IPS-18c (cell line): Measurements from ENCODE around the gene EYA4.

Experiments
- H3K4me3 ChIP-seq: 2 replicates; pipeline ENCODE4 v1.7.0; 2013; ENCODE audit warnings: low read depth, mild to moderate bottlenecking, low read length, moderate library complexity; ENCODE audit not compliant: insufficient read depth
- H3K9me3 ChIP-seq: one replicate; pipeline ENCODE4 v1.6.1; 2013; ENCODE audit warnings: mild to moderate bottlenecking, low read length, moderate library complexity; ENCODE audit not compliant: control insufficient read depth, insufficient read depth

The EYA4 gene

DNA sequence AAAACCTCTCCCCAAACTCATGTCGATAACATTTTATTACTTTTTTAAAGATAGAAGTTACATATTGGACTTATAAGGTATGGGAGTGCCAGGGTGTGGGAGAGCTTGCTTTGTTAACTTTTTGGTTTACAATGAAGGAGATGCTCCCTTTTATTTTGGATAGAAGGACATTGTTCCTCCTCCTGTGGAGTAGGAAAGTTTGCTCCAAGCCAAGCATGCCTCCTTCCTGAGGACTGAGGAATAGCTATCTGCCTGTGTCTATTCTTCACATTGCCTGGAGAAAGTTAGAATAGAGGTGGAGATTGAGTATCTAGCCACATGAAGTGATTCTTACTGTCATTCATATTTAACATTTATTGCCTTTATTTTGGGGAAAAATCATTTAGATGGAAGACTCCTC, 71.9 kb downstream of the EYA4 start:
- no peaks in the 10 kb centered on the region for H3K9me3 ChIP-seq
- H3K4me3 ChIP-seq = no peak overlapping the region

- H3K9me3 ChIP-seq = no peaks in the 10 kb centered on the region
- H3K4me3 ChIP-seq = no peak overlapping the region
Observed at GRCh38 chr6:133314947-133315346, 73.8 kb downstream of the EYA4 start.

GRCh38 chr6:133315811-133316210, 74.7 kb downstream of the EYA4 start:
- H3K4me3 ChIP-seq = no peak overlapping the region
- no peaks in the 10 kb centered on the region for H3K9me3 ChIP-seq

- Histone ChIP-seq H3K4me3 (no peak overlapping the region), H3K9me3 (no peaks in the 10 kb centered on the region)
Observed at GRCh38 chr6:133317704-133318103, 76.5 kb downstream of the EYA4 start.

DNA sequence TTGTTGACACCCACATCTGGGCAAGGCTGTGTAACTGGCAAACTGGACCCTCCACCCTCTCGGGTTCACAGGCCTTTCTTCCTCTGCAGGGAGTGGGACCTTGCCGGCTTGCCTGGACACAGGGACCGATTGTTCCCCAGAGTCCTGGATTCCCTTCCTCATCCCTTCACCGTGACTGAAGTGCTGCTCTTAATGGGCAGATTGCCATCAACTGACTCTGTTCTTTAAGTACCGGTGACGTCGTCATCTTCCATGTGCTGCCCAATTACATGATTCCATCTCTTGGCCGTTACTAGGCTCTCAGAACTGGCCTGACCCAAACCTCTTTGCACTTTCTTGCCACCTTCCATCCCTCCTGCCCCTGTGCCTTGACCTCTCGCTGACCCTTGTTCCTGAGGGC, 85.4 kb downstream of the EYA4 start:
- Histone ChIP-seq H3K9me3 (no peaks in the 10 kb centered on the region), H3K4me3 (no peak overlapping the region)

DNA sequence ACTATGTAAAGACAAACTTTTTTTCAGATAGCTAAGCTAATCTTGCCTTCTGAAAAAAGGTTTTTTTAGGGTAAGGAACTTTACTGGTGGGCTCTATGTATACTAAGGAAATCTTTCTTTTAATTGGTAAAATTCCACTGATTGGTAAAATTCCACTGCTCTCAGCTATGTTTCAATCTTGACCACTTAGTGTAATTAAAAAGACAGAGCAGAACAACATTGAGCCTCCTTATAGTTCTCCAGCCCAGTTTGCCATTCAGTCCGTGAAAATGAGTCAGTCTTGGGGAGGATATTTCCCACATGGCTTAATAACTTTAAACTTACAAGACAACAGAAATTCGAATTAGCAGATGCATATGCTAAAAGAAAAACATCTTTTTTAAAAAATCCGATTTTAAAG, 92.7 kb downstream of the EYA4 start:
- Histone ChIP-seq H3K9me3 (no peaks in the 10 kb centered on the region), H3K4me3 (no peak overlapping the region)

- H3K9me3 ChIP-seq = no peaks in the 10 kb centered on the region
- no peak overlapping the region for H3K4me3 ChIP-seq
Observed at GRCh38 chr6:133337308-133337707, 96.2 kb downstream of the EYA4 start.

DNA sequence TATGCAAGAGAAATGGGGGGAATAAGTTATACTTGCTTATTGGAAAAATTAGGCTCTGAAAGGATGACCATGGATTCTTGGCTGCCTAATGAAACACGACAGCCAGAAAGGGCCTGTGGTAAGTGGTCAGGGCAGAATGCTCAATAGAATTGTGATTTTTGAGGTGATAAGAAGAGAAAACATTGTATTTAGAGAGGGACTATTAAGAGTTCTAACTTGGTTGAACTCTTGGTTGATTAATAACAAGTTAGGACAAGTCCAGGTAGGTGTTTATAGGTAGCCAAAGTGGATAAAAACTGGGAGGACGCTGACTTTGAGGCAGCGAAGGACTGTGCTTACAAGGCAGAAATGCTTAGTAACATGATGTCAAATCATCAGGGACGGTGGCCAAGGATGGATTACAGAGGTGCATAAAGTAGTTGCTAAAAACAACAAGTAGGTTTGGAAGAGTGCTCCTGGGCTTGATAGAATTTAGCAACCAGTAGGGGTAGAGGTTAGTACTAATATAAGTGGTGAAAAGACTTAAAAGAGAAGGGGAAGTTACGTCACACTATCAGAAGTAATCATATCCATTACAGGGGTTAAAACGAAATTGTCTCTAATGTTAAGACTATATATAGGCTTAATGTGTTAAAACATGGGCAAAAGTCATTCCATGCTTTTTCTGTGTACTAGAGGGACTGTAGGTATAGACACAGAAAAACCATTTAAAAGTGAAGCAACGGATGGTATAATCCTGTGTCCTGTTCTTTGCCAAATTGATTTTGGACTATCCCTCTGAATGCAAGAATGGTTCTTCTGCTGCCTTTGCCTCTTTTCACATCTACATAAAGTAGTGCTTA, 98.6 kb downstream of the EYA4 start:
- Histone ChIP-seq H3K4me3 (no peak overlapping the region), H3K9me3 (no peaks in the 10 kb centered on the region)

DNA sequence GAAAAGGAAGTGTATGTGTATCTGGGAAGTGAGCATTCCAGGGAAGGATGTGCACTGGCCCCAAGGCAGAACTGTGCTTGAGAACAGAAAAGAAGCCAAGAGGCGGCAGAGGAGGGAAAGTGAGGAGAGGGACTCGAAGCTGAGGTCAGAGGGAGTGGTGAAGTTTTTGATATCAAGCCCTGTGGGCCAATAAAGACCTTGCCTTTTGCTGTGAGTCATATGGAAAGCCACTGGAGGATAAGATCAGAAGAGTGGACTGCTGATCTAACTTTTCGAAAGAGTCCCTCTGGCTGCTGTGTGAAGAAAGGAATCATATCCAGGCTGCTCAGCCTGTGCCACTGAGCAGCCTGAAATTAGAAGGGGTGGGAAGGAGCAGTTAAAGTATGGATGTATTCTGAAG, 99.4 kb downstream of the EYA4 start:
- H3K9me3 ChIP-seq = no peaks in the 10 kb centered on the region
- no peak overlapping the region for H3K4me3 ChIP-seq

DNA sequence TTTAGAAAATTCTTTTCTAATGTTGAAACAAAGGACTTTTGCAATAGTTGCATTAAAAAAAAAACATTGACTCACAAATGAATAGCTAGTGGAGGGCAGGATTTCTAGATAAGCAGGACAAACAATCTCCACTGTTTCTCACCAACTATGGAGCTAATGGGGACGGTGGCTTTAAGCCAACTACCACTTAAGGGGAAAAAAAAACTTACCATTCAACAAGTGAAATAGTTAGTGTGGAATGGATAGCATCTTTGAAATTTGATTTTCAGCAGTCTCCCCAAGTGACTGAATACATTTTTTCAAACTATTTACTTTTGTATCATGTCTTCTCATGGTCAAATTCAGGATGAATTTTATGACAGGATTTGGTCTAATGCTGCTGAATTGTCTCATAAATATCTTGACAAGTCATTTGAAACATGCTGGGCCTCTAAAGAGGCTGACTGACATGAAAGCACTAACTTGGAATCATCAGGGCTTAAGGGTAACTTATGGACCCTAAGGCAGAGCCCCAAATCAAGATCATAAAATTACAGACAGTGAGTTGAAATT, 100.5 kb downstream of the EYA4 start:
- Histone ChIP-seq H3K4me3 (no peak overlapping the region), H3K9me3 (no peaks in the 10 kb centered on the region)

DNA sequence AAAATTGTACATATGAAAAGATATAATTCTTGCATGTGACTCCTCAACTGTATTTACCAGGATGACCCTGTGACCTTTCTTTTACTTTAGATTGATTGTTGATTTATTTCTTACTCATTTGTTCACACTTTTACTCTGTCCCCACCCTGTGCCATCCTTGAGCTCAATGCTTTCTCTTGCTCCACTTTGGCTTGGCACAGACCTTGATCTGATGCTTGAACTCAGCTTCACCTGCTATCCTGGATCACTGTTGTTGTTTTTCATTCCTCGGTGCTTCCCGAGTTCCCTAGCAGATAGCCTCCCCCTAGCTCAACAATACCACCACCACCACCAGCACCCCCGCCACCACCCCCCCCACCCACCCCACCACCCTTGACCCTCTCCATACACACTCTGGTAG, 102.1 kb downstream of the EYA4 start:
- H3K9me3 ChIP-seq = no peaks in the 10 kb centered on the region
- no peak overlapping the region for H3K4me3 ChIP-seq

DNA sequence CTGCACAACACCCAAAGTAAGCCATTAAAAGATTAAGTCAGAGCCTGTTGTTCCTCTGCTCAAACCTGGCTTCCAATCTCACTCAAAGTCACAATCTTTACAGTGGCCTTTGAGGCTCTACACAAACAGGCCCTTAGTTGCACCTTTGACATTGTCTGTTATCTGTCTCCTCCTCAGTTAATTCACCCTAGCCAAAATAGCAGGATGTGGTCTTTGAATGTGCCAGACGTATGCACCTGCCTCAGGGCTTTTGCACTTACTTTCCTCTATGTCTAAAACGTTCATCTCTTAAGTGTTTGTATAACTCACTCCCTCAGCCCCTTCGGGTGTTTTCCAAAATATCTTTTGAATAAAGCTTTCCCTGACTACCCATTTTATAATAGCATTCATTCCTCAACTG, 107.7 kb downstream of the EYA4 start:
- H3K9me3 ChIP-seq = no peaks in the 10 kb centered on the region

DNA sequence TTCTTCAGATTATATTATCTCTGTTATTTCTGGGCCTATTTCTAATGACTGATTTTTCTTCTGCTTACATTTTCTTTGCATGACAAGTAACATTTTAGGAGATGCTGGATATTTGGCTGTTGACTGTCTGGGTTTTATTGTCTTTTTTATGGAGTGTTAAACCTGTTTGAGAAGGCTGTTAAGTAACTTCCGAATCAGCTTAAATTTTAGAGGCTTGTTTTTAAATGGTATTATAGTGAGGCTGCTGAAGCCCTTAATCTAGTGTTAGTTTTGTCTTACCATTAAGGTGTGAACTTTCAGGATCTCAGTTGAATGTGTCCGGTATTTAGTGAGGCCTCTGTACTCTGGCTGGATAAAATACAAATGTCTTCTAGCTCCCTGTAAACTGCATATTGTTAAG, 109.8 kb downstream of the EYA4 start:
- H3K4me3 ChIP-seq = no peak overlapping the region

More for the DNA sequence above, 107.7 kb downstream of the EYA4 start:
- H3K4me3 ChIP-seq = no peak overlapping the region

GRCh38 chr6:133352046-133352445, 110.9 kb downstream of the EYA4 start:
- no peaks in the 10 kb centered on the region for H3K9me3 ChIP-seq
- H3K4me3 ChIP-seq = no peak overlapping the region

More for the DNA sequence above, 109.8 kb downstream of the EYA4 start:
- H3K9me3 ChIP-seq = no peaks in the 10 kb centered on the region

DNA sequence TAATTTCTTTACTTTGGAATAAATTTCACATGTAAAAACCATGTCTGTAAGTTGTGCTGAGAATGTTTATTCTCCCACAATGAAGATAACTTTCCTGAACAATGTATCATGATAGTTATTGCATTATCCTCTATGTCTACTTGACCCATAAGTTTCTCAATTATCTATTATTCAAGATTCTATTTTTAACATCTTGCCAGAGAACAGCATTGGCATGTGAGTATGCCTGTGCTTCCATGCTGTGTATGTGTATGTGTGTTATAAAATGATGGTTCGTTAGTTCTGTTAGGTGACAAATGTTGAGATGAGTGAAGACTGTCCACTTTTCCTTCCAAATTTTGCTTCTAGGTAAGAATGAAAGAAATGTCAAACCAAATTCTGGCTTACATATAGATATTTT, 111.9 kb downstream of the EYA4 start:
- no peaks in the 10 kb centered on the region for H3K9me3 ChIP-seq
- H3K4me3 ChIP-seq = no peak overlapping the region

DNA sequence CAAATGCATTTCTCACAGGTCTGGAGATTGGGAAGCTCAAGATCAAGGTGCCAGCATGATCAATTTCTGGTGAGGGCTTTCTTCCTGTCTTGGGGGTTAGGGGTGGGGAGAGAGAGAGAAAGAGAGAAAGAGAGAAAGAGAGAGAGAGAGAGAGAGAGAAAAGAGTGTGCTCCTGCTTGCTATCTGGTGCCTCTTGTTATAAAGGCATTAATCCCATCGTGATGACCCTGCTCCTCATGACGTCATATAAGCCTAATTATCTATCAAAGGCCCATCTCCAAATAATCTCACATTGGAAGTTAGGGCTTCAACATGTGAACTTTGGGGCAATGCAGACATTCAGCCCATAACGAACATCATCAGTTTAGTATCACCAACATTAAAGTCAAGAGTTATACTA, 114.8 kb downstream of the EYA4 start:
- Histone ChIP-seq H3K4me3 (no peak overlapping the region), H3K9me3 (no peaks in the 10 kb centered on the region)

GRCh38 chr6:133358574-133359150, 117.5 kb downstream of the EYA4 start:
- Histone ChIP-seq H3K4me3 (no peak overlapping the region), H3K9me3 (no peaks in the 10 kb centered on the region)

DNA sequence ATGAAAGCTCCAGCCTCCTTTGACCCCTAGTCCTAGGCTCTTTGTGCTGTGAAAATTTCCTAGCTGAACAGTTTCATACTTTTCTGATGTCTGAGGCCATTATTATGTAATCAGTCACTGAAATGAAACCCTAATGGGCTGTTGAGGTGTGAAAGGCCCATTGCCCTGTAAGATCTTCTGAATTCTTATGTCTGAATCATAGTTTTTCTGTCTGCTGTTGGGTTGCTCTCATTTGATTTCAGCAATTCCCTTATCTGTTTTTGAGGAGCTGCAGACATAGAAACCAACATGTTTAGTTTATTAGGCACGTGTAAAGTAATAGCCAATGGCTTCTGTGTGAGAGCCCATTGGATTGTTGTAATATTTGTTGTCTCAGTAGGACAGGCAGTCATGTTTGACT, 118.1 kb downstream of the EYA4 start:
- Histone ChIP-seq H3K9me3 (no peaks in the 10 kb centered on the region), H3K4me3 (no peak overlapping the region)
